Liver (tissue), 3 donors: Measurements from ENCODE around the gene DCHS2.
"Not testable (repeated sequence)": the region's sequence is repeated elsewhere in the genome, so short reads cannot be mapped to it uniquely, and the experiment has no call there.

Experiments used
- ATF3 ChIP-seq: IDR thresholded peaks from 2 replicates; pipeline ENCODE4 v1.6.1; 2016; ENCODE audit warnings: antibody characterized with exemption
- CTCF ChIP-seq: fragments of 150-350 bp; IDR thresholded peaks from 2 replicates; pipeline ENCODE4 v1.5.1; 2017; ENCODE audit warnings: improper control_type of control experiment, low read depth, low read length; ENCODE audit not compliant: missing input control
- JUND ChIP-seq, 2 donors: IDR thresholded peaks; 2 replicates each; pipeline ENCODE4 v1.6.1; 2016; ENCODE audit warnings: antibody characterized with exemption in 2 of 2
- MAX ChIP-seq: IDR thresholded peaks from 2 replicates; pipeline ENCODE4 v1.6.1; 2016; ENCODE audit warnings: antibody characterized with exemption
- RXRA ChIP-seq, 2 donors: IDR thresholded peaks; 2 replicates each; pipeline ENCODE4 v1.6.1; 2017 to 2018; ENCODE audit warnings: antibody characterized with exemption in 2 of 2, mild to moderate bottlenecking in 1 of 2
- donor health status: healthy.
- donor health status: healthy.

GRCh38 chr4:154217384-154217783 lies 274.2 kb downstream of the DCHS2 start:
- not testable (repeated sequence) for TF ChIP-seq CTCF; JUND (IDR thresholded peaks at IDR 0.05); ATF3; MAX; RXRA (IDR thresholded peaks at IDR 0.05)
